SK-N-MC (cell line): ENCODE results near the gene ATP6V1D.

ENCODE experiments used
- EZH2 ChIP-seq: fragments of 200-600 bp; sonication (generic); IDR thresholded peaks from one replicate; pipeline ENCODE4 v1.6.1; 2017; ENCODE audit warnings: antibody characterized with exemption
- FOXP2 ChIP-seq: optimal IDR thresholded peaks from 2 replicates; pipeline ENCODE3; 2011; ENCODE audit warnings: mild to moderate bottlenecking, moderate library complexity; ENCODE audit not compliant: insufficient read depth; ENCODE audit errors: extremely low read length, control extremely low read depth
- POLR2AphosphoS5 ChIP-seq: IDR thresholded peaks from 2 replicates; pipeline ENCODE4 v1.6.1; 2012; ENCODE audit warnings: mild to moderate bottlenecking, low read depth, low read length, borderline replicate concordance

- TF ChIP-seq EZH2 (no peak), POLR2AphosphoS5 (no peak), FOXP2 (no peak)
These were observed 46.2 kb upstream of the ATP6V1D start for GRCh38 chr14:67405771-67406170.
